Uterus (tissue), 4 donors: ENCODE measurements around the gene LYRM9. TPM values are rescaled to one million over a fixed set of nuclear protein-coding genes. Genes with fewer than 3 reads are reported as not detected.

ENCODE experiments used
- DNase-seq, 2 donors: peaks; one replicate each; pipeline ENCODE4 v3.0.0-alpha.2; 2019 to 2020
- H3K27ac ChIP-seq, 2 donors: fragments of 200-600 bp; sonication (generic); 1 replicate in 1 of 2; 2 replicates in 1 of 2; pipeline ENCODE4 v1.5.1; 2016 to 2018
- H3K27me3 ChIP-seq, 2 donors: fragments of 200-600 bp; sonication (generic); one replicate each; pipeline ENCODE4 v1.5.1; 2018 to 2019; ENCODE audit warnings: control low read depth in 1 of 2
- H3K36me3 ChIP-seq, 2 donors: fragments of 200-600 bp; sonication (generic); one replicate each; pipeline ENCODE4 v1.5.1; 2019; ENCODE audit warnings: control low read depth in 1 of 2
- H3K4me1 ChIP-seq, 2 donors: fragments of 200-600 bp; sonication (generic); one replicate each; pipeline ENCODE4 v1.5.1; 2018 to 2019; ENCODE audit warnings: control low read depth in 1 of 2
- H3K4me3 ChIP-seq, 2 donors: fragments of 200-600 bp; sonication (generic); 1 replicate in 1 of 2; 2 replicates in 1 of 2; pipeline ENCODE4 v1.5.1; 2018 to 2019; ENCODE audit warnings: mild to moderate bottlenecking in 1 of 2
- H3K9me3 ChIP-seq, 2 donors: fragments of 200-600 bp; sonication (generic); one replicate each; pipeline ENCODE4 v1.5.1; 2019; ENCODE audit warnings: control low read depth in 1 of 2
- CTCF ChIP-seq, 4 experiments: fragments of 200-600 bp in 2 of 4; fragments of 450-650 bp in 2 of 4; sonication (generic) in 2 of 4; IDR thresholded peaks; one replicate each; pipeline ENCODE4 v1.5.1; 2016 to 2019; ENCODE audit warnings: antibody characterized with exemption in 4 of 4, mild to moderate bottlenecking in 2 of 4, moderate library complexity in 1 of 4
- POLR2A ChIP-seq, 2 donors: fragments of 450-650 bp; IDR thresholded peaks; one replicate each; pipeline ENCODE4 v1.6.1; 2016; ENCODE audit warnings: antibody characterized with exemption in 2 of 2, mild to moderate bottlenecking in 1 of 2, moderate library complexity in 1 of 2
- intact Hi-C: fragments of 100-400 bp; cut with DNase I; formaldehyde crosslinking; loops from one replicate; pipeline ENCODE4 v1.15.1; 2023; ENCODE audit warnings: low total_unique reads
- total RNA-seq, 4 donors: library from RNA; depleted of rRNA in 3 of 4; stranded (reverse); fragments of >200 nt in 3 of 4; gene quantifications; one replicate each; pipeline versions ENCODE4 v1.1.0 to v1.2.4, GENCODE V29; 2014 to 2023
- donor health status: DM: yes; HTN: yes; CAD: no.

The LYRM9 gene
- total RNA-seq, 4 donors from 2014 or later: 3.3 to 31.4 (median 25.6) TPM

GRCh38 chr17:27921599-27921998 is 28.4 kb upstream of the LYRM9 start:
- Histone ChIP-seq H3K27me3 (no peaks in the 10 kb centered on the region), H3K9me3 (no peaks in the 10 kb centered on the region), H3K27ac (no peak overlapping the region), H3K4me1 (no peaks in the 10 kb centered on the region), H3K36me3 (no peaks in the 10 kb centered on the region), H3K4me3 (no peak overlapping the region)
- no peak for TF ChIP-seq POLR2A (IDR thresholded peaks at IDR 0.05)
- TF ChIP-seq CTCF (IDR thresholded peaks at IDR 0.05): no peak
- no peak for DNase-seq
- intact Hi-C loops: no loop called here

- TF ChIP-seq POLR2A (IDR thresholded peaks at IDR 0.05) (no peak), CTCF (IDR thresholded peaks at IDR 0.05) (no peak)
- Histone ChIP-seq H3K36me3 (no peaks in the 10 kb centered on the region), H3K27me3 (no peaks in the 10 kb centered on the region), H3K4me1 (no peaks in the 10 kb centered on the region), H3K9me3 (no peaks in the 10 kb centered on the region), H3K4me3 (no peak overlapping the region), H3K27ac (no peak overlapping the region)
- no peak for DNase-seq
- intact Hi-C loops: no loop called here
Observed at GRCh38 chr17:27921077-27921476, 27.9 kb upstream of the LYRM9 start.

- TF ChIP-seq CTCF (IDR thresholded peaks at IDR 0.05): no peak
- TF ChIP-seq POLR2A (IDR thresholded peaks at IDR 0.05): no peak
- Histone ChIP-seq H3K27me3 (no peaks in the 10 kb centered on the region), H3K4me1 (no peaks in the 10 kb centered on the region), H3K4me3 (no peak overlapping the region), H3K27ac (no peak overlapping the region), H3K36me3 (no peaks in the 10 kb centered on the region), H3K9me3 (no peaks in the 10 kb centered on the region)
- DNase-seq: no peak
- intact Hi-C loops: no loop called here
Observed at GRCh38 chr17:27920569-27920968, 27.4 kb upstream of the LYRM9 start.

GRCh38 chr17:27919079-27919478 is 25.9 kb upstream of the LYRM9 start:
- Histone ChIP-seq H3K9me3 (no peaks in the 10 kb centered on the region), H3K4me3 (no peak overlapping the region), H3K36me3 (no peaks in the 10 kb centered on the region), H3K27me3 (no peaks in the 10 kb centered on the region), H3K4me1 (no peaks in the 10 kb centered on the region), H3K27ac (no peak overlapping the region)
- no peak for DNase-seq
- TF ChIP-seq POLR2A (IDR thresholded peaks at IDR 0.05) (no peak), CTCF (IDR thresholded peaks at IDR 0.05) (no peak)
- intact Hi-C loops: no loop called here

GRCh38 chr17:27918498-27918897 is 25.3 kb upstream of the LYRM9 start:
- DNase-seq: no peak
- H3K9me3 ChIP-seq: no peaks in the 10 kb centered on the region
- H3K36me3 ChIP-seq: no peaks in the 10 kb centered on the region
- no peaks in the 10 kb centered on the region for H3K27me3 ChIP-seq
- intact Hi-C loops: no loop called here
- H3K4me1 ChIP-seq: no peaks in the 10 kb centered on the region
- TF ChIP-seq POLR2A (IDR thresholded peaks at IDR 0.05) (no peak), CTCF (IDR thresholded peaks at IDR 0.05) (no peak)
- H3K4me3 ChIP-seq: no peak overlapping the region
- no peak overlapping the region for H3K27ac ChIP-seq
